ENCODE measurements around the gene ARMH2. TPM values are rescaled to one million over a fixed set of nuclear protein-coding genes. Genes with fewer than 3 reads are reported as not detected.
A peak's percentile ranks its signal among the peaks of the same experiment; 100 is the strongest.

The ARMH2 gene
- total and polyA plus RNA-seq, 2 donors (not counting 3 experiments of a cell fraction or from before 2014, with no cell fraction given), result not detected

- Histone ChIP-seq H3K36me3 (ENCODE audit: control insufficient read depth in 2 of 2, extremely low read depth in 1 of 2, insufficient read depth in 2 of 2, low read length in 2 of 2) (peaks cover 0 to 1% of the 10 kb centered on the region in 2 experiments), H4K20me1 (replicated peaks; ENCODE audit: control insufficient read depth, extremely low read depth, insufficient read depth, low read length) (no peaks in the 10 kb centered on the region), H3K4me3 (replicated peaks in 1 of 3; ENCODE audit: insufficient read depth in 1 of 3, low read depth in 1 of 3, low read length in 3 of 3) (peak overlapping the region; percentile 41 to 99 (median 82)), H3K27me3 (ENCODE audit: control insufficient read depth in 2 of 2, insufficient read depth in 2 of 2, low read length in 2 of 2) (no peaks in the 10 kb centered on the region), H3K9me3 (replicated peaks; ENCODE audit: control insufficient read depth, insufficient read depth, low read length) (no peaks in the 10 kb centered on the region), H2AFZ (ENCODE audit: low read depth, low read length) (peak overlapping the region; percentile 63), H3K9me1 (replicated peaks; ENCODE audit: control insufficient read depth, extremely low read depth, insufficient read depth, low read length) (no peaks in the 10 kb centered on the region), H3K79me2 (ENCODE audit: control insufficient read depth, insufficient read depth, low read length) (peaks cover 52% of the 10 kb centered on the region), H3K9ac (replicated peaks; ENCODE audit: extremely low read depth, insufficient read depth, low read length) (peak overlapping the region; percentile 88), H3K4me1 (ENCODE audit: control insufficient read depth, extremely low read depth, insufficient read depth, low read length) (peaks cover 23% of the 10 kb centered on the region), H3K27ac (ENCODE audit: insufficient read depth, low read depth, low read length) (peak overlapping the region; percentile 54), H3K4me2 (ENCODE audit: insufficient read depth, low read length) (peak overlapping the region; percentile 53)
- dilution Hi-C loops (cut with MboI; ENCODE audit: extremely low pct_ligation_motif_present, low sequenced_read_pairs), result no loop called here
- TSS peak; percentile 18 for BruUV-seq (replicated peaks)
- POLR2A ChIA-PET, result interaction anchor here (0.5 to 0.7 kb wide), 3 partner anchors 32 to 72 kb away, joined by 3 to 8 read pairs (median 4); no protein-coding TSS in a partner anchor
- intact Hi-C loops (cut with micrococcal nuclease), result loop anchor here (1.0 to 10.0 kb wide), 7 partner anchors 32 to 399 kb away; partner anchors contain the start of gene ACOT13
- FAIRE-seq (no peak), DNase-seq (ENCODE audit: low read depth, low spot score) (no peak)
- TF ChIP-seq FOS (IDR thresholded peaks at IDR 0.05; ENCODE audit: borderline replicate concordance, insufficient read depth, low read length), result peak; percentile 21
- TF ChIP-seq GATA2 (IDR thresholded peaks at IDR 0.05; ENCODE audit: insufficient read depth, insufficient read length, low read depth, low read length), result no peak
- TF ChIP-seq, protein P1, sequence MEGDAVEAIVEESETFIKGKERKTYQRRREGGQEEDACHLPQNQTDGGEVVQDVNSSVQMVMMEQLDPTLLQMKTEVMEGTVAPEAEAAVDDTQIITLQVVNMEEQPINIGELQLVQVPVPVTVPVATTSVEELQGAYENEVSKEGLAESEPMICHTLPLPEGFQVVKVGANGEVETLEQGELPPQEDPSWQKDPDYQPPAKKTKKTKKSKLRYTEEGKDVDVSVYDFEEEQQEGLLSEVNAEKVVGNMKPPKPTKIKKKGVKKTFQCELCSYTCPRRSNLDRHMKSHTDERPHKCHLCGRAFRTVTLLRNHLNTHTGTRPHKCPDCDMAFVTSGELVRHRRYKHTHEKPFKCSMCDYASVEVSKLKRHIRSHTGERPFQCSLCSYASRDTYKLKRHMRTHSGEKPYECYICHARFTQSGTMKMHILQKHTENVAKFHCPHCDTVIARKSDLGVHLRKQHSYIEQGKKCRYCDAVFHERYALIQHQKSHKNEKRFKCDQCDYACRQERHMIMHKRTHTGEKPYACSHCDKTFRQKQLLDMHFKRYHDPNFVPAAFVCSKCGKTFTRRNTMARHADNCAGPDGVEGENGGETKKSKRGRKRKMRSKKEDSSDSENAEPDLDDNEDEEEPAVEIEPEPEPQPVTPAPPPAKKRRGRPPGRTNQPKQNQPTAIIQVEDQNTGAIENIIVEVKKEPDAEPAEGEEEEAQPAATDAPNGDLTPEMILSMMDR (IDR thresholded peaks at IDR 0.05; ENCODE audit: extremely low read depth in 1 of 2, insufficient read depth in 1 of 2, low read depth in 1 of 2, low read length in 2 of 2), result no peak
- CTCF ChIA-PET, result interaction anchor here (0.8 to 2.1 kb wide), 4 partner anchors 9 to 295 kb away, joined by 3 to 11 read pairs (median 3); no protein-coding TSS in a partner anchor
Observed at GRCh38 chr6:24775520-24776058, 23.1 kb downstream of the ARMH2 start.
